ENCODE measurements around the gene LRRC3B.

The LRRC3B gene

DNA sequence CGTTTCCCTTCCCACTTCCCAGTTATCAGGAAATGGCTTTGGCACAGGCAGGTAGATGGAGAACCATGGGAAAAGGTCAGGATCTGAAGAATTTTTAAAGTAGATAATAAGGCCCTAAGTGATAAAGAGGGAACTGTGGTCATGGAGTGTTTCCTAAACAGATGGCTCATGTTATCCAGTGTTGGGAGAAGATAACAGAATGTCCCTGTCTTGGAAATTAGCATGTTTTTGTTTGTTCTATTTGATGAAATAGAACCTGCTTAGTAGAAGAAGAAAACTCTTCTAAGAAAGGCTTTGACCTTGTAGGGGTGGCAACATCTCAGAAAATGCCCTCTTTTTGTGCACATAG lies 8.8 kb downstream of the LRRC3B start:
- no peak for DNase-seq

DNA sequence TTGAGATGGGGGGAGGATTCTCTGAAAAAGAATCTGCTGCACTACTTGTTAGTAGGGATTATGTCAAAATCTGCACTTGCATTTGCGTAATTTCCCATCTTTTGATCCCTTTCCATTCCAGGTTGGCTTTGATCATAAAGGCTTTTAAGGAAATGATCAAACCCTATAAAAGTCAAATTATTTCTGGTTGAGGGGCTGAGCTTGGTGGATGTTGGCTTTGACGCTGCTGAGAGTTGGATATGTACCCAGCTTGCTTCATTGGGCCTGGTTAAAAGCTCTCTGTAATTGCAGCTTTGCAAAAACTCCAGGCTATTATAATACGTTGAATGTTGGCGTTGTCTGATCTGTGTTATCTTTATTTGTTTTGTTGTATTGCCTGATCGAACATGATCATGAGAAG lies 12.0 kb downstream of the LRRC3B start:
- DNase-seq = no peak

- DNase-seq = no peak
Measured at GRCh38 chr3:26636096-26636727, 13.6 kb downstream of the LRRC3B start.

DNA sequence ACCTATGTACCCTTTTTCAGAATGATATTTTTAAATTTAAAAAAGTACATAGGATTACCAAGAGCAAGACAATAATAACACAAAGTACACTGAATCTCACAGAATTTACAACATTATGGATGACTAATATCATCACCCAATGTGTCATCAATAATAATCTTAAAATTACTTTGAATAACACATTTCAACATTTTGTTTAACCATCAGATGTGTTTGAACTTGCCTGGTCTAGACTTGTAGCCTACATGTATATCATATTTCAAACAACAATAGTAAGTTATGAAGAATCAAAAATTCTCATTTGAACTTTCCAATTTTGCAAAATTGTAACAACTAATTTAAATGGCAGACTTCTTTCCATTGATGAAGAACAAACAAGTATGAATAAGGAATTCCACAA lies 15.1 kb downstream of the LRRC3B start:
- no peak for DNase-seq

GRCh38 chr3:26638113-26638512 lies 15.5 kb downstream of the LRRC3B start:
- DNase-seq = no peak

DNA sequence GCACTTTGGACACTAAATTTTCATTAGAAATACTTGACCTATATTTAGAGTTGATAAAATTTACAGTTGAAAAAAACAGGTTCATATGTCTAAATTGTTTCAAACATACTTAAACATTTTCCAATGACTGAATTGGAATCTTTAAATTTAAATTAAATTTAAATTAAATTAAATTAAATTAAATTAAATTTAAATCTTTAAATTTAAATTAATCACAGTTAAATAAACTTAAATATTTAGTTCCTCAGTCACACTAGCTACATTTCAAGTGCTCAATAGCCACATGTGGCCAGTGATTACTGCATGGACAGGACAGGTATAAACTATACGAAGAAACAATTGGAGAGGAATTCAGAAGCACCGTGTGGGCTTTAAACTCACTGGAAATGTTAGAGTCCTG lies 16.8 kb downstream of the LRRC3B start:
- no peak for DNase-seq

DNA sequence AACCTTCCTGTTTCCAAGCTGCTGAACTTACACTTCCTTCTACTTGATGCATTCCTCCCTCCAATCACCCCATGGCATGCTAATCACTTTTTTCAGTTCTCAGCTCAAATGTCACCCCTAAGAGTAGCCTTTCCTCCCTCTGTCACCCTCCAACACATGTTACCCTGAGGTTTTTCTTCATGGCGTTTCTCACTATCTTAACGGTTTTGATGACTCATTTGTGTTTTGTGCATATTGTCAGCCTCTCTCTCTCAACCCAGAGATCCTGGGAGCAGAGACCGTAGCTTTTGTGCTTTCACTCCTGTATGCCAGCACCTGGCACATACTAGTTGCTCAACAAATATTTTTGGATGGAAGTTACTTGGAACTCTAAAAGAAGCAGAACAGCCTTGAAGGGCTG lies 24.5 kb downstream of the LRRC3B start:
- DNase-seq = no peak

DNA sequence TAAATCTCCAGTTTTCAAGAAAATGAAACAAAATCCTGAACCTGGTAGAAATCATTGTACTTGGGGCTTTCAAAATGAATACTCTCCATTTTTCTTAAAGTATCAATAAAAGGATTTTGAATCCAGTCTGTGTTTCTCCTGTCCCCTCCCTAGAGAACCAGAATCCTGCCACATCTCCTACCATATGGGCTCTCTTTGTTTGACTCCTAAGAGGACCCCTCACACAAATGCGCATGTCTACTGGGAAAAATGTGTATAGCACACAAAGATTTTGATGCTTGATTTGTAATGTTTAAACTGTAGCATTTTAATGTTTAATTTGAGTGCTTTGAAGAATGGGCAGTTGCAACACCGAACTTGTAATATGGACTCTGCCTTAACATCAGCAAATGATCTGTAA lies 25.9 kb downstream of the LRRC3B start:
- no peak for DNase-seq

GRCh38 chr3:26652164-26652563 lies 29.6 kb downstream of the LRRC3B start:
- no peak for DNase-seq

- no peak for DNase-seq
Measured at GRCh38 chr3:26653811-26654425, 31.3 kb downstream of the LRRC3B start.

GRCh38 chr3:26655231-26655630 lies 32.7 kb downstream of the LRRC3B start:
- DNase-seq = no peak

- DNase-seq = no peak
Measured at GRCh38 chr3:26657348-26657976, 34.9 kb downstream of the LRRC3B start.

DNA sequence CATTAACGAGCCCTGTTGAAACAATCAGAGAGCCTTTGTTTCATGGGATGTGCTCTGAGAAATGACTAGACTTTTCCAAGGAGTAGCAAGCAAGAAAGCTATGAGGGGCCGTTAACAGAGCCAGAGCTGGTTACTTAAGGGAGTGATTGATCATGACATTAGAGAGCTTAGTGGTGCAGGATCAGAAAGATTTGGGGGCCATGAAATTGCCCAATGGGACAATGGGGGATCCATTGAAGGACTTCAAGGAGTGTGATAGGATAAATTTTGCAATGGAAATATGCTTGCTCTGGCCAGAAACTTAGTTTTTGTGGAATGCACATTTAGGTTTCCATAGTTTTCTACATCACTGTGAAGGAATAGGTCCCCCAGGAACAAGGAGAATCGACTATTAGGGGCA lies 45.6 kb downstream of the LRRC3B start:
- DNase-seq = no peak

GRCh38 chr3:26668696-26669095 lies 46.1 kb downstream of the LRRC3B start:
- no peak for DNase-seq

- DNase-seq = no peak
Measured at GRCh38 chr3:26675336-26675735, 52.8 kb downstream of the LRRC3B start.

DNA sequence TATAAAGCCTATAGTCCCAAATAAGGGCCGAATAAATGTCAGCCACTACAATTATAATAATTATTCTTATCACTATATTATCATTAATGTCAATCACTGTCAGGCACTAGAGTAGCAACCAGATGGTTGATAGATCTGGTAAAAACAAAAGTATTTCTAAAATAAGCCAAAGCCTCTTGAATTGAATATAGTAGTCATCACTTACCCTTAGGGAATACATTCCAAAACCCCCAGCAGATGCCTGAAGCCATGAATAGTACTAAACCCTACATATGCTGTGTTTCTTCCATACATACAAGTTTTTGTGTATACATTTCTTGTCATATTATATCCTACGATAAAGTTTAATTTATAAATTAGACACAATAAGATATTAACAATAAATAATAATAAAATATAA lies 59.1 kb downstream of the LRRC3B start:
- DNase-seq = no peak

DNA sequence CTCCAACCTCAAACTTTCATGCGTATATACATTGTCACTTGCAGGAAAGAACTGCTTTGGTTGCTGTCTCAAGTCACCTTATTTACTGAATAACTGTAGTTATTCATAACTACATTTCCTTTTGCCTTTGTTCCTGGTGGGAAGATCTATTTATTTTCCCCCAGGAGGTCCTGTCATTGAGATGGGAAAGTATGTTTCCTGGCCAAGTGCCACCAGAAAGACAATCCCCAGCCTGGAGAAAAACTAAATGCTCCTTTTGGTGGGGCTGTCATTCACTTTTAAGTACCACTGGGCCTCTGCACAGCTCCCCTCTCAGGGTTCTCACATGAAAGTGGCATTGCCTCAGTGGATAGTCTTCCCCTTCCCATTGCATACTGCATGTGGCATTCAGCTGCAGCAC lies 59.8 kb downstream of the LRRC3B start:
- DNase-seq = no peak

GRCh38 chr3:26683902-26684301 lies 61.3 kb downstream of the LRRC3B start:
- no peak for DNase-seq

DNA sequence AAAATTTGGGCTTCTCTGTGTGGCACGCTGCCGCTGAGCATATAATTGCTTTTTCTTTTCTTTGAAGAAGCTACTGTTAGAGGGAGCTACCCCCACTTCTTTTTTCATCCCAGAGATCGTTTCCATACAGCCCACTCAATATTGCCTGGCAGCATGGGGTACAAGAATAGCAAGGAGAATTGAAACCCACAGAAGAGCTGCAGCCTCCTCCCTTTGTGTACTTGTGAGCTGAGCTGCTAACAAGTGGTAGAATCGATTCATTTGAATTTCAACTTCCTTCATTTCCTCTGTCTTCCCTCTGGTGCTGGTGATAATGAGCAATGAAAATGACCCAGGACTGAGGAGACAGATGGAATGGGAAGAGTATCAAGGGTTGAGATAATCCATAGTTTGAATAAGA lies 64.9 kb downstream of the LRRC3B start:
- no peak for DNase-seq

- DNase-seq = no peak
Measured at GRCh38 chr3:26699553-26699952, 77.0 kb downstream of the LRRC3B start.

GRCh38 chr3:26703519-26703918 lies 80.9 kb downstream of the LRRC3B start:
- no peak for DNase-seq

DNA sequence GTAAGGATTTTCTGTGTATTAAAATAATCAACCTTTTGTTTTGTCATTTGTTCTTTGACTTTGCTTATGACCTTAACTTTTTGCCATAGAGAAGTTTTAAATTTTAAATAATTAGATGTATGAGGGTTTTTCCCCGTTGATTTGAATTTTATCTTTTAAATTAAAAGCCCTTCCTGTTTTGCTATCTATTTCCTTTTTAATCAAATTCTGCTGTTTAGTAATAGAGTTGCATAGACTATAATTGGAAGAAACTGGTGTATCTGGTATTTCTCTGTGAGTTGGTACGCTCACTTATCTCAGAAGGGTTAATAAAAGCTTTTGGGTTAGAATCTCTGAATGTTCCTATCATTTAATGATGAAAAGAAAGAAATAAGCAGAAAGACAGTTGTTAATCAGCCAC lies 82.2 kb downstream of the LRRC3B start:
- DNase-seq = no peak

GRCh38 chr3:26708501-26708900 lies 85.9 kb downstream of the LRRC3B start:
- no peak for DNase-seq

DNA sequence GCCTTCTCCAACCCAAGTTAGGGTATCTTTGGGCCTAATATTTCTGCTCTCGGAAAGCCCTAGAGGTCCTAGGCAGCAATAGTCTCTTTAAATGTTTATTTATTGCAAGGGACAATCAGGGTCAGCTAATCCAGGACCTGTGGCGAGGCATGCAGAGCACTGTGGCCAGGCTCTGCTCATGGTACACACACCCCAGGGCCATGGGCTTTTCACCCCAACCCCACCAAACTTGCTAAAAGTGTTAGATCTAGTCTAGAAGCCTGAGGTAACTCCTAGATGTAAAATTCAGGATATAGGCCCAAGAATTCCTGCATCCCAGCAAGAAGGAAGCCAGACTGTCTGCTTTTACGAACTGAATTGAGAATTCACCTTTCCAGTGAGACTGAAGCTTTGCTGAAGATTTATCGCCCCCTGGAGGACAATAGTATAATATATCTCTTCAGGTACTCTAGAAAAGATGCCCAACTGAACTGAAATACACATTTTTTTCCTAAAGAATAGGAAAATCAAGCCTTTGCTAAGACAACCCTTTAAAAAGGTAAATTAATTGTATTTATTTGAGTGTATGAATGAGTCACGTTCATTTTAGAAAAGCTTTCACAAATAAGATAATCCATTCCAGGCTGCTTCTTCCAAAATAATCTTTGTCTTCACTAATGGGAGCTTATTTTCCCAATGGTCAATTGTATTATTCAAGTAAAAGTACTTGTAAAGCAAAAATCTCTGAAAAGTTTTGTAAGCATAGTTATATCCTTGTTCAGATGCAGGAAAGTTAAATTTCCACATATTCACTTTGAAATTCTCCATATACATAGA lies 89.8 kb downstream of the LRRC3B start:
- no peak for DNase-seq
